Measurements from ENCODE around the gene HES2.
A peak's percentile ranks its signal among the peaks of the same experiment; 100 is the strongest.

HES2 gene

GRCh38 chr1:6426972-6427350 is 7.2 kb upstream of the HES2 start:
- Mint-ChIP-seq H3K36me3 (ENCODE audit: insufficient read depth) (no peaks in the 10 kb centered on the region), H3K27ac (ENCODE audit: low read depth) (no peak overlapping the region), H3K9me3 (no peaks in the 10 kb centered on the region), H3K4me1 (peaks cover 7% of the 10 kb centered on the region), H3K27me3 (peaks cover 70% of the 10 kb centered on the region), H3K4me3 (no peak overlapping the region)
- DNase-seq (ENCODE audit: low spot score in 2 of 2), result no peak
- ATAC-seq (replicated peaks; ENCODE audit: extremely low read depth, poor library complexity, severe bottlenecking), result no peak

DNA sequence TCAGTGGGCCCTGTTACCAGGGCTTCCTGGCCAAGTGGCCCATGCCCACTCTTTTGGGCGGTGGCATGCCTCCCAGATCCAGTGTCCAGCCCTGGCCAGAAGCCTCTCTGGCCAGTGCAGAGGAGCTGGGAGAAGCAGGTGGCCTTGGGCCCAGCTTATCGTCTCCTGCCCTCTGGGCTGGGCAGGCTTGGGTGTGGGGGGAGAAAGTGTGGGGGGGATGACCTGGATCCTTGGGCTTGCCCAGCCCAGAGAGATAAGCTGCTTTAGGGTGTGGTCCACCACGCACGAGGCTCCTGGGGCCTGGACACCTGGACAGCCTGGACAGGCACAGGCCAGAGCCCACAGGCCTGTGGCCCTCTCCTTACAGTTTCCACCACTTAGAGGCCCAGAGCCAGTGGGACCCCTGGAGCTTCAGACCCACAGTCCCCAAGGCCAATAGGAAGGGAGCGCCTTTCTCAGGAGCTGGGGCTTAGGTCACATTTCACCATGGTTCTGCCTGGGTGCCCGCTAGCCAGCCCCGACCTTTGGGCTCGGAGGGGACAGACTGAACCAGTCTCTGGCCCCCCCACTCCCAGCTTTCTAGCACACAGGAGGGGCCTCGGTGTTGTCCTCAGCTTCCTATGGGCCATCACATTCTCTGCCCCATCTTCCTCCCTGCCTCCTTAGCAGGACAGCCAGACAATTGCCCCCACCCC is 6.7 kb upstream of the HES2 start:
- Mint-ChIP-seq H3K4me1 (peaks cover 7% of the 10 kb centered on the region), H3K27me3 (peaks cover 75% of the 10 kb centered on the region), H3K9me3 (no peaks in the 10 kb centered on the region), H3K4me3 (no peak overlapping the region), H3K27ac (ENCODE audit: low read depth) (no peak overlapping the region), H3K36me3 (ENCODE audit: insufficient read depth) (no peaks in the 10 kb centered on the region)
- DNase-seq (ENCODE audit: low spot score in 2 of 2) (no peak), ATAC-seq (replicated peaks; ENCODE audit: extremely low read depth, poor library complexity, severe bottlenecking) (no peak)

DNA sequence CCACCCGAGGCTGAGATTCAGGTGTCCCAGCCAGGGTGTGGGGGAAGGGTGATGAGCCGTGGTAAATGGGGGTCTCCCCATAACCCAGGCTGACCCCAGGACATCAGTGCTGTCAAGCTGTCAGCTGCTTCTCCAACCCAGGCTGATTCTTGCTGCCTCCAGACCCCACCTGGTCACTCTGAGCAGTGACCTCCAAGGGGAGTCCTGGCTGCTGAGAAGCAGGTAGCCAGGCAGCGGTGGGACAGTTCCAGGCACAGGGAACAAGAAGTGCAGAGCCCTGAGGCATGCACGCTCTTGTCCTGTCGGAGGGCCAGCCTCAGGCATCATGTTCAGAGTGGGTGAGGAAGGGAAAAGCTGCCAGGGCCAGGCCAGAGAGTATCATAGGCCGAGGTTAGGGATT is 5.9 kb upstream of the HES2 start:
- Mint-ChIP-seq H3K36me3 (ENCODE audit: insufficient read depth) (peaks cover 1% of the 10 kb centered on the region), H3K27ac (ENCODE audit: low read depth) (no peak overlapping the region), H3K27me3 (peaks cover 79% of the 10 kb centered on the region), H3K9me3 (no peaks in the 10 kb centered on the region), H3K4me1 (peaks cover 7% of the 10 kb centered on the region), H3K4me3 (no peak overlapping the region)
- no peak for ATAC-seq (replicated peaks; ENCODE audit: extremely low read depth, poor library complexity, severe bottlenecking)
- no peak for DNase-seq (ENCODE audit: low spot score in 2 of 2)

DNA sequence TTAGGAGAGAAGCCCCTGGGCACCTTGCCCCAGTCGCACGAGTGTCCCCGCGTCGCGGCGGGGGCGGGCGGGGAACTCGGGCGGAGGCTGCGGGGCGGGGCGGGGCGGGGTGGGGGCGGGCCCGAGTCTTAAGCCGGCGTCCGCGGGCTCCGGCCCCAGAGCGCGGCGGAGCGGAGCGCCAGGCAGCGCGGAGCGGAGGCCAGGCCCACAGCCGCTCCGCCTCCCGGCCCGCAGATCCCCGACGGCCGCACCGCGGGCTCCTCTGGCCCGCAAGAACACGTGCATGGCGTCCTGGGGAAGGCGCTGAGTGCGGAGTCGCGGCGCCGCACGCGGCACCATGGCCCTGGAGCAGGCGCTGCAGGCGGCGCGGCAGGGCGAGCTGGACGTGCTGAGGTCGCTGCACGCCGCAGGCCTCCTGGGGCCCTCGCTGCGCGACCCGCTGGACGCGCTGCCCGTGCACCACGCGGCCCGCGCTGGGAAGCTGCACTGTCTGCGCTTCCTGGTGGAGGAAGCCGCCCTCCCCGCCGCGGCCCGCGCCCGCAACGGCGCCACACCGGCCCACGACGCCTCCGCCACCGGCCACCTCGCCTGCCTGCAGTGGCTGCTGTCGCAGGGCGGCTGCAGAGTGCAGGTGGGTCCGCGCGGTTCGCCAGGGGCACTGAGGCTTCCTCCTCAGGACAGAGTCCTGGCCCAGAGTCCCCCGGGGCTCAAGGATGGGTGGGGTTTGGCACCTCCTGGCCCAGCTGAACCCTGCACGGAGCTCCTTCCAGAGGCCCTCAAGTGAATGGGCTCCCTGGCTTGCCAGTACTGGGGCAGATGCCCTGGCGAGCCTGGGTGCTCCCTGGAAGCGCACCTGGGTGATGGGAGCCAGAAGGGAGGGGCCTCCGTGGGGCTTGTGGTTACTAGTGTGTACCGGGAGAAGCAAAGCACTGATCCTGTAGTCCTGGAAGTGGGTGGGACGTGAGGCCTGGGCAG is 5.2 kb upstream of the HES2 start, which contains the start of gene ESPN:
ESPN (plus strand) TSS at position 158 of the 975 bp plus-strand sequence; CDS start at position 338, 180 bp downstream.
- ATAC-seq (replicated peaks; ENCODE audit: extremely low read depth, poor library complexity, severe bottlenecking), result no peak
- DNase-seq (ENCODE audit: low spot score in 2 of 2), result no peak
- Mint-ChIP-seq H3K4me1 (peaks cover 7% of the 10 kb centered on the region), H3K27ac (ENCODE audit: low read depth) (no peak within 1 kb of the TSS), H3K9me3 (no peaks in the 10 kb centered on the region), H3K4me3 (peak within 1 kb of the TSS; percentile 63), H3K36me3 (ENCODE audit: insufficient read depth) (peaks cover 1% of the 10 kb centered on the region), H3K27me3 (peaks cover 79% of the 10 kb centered on the region)

DNA sequence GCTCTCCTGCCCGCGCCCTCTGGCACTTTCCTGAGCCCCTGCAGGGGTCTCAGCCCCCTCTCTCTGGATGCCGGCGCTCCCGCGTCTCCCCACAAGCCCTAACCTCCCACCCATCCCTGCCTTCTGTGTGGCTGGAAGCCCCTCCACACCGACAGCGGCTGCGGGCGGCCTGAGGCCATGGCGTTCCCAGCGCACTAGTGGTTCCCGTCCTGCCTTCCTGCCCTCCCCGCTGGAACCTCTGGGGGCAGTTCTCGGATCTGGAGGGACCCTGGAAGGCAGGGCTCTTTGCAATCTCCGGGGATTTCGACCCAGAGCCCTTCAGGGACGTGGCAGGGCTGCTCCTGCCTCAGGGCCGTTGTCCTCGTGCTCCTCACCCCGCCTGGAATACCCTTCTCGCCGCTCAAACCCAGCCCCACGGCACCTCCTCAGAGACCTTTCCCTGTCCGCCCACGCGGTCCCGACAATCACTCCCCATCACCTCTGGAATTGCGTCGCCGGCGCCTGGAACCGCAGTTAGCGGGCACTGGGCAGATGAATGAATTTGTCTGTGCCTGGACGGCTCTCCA is 4.4 kb upstream of the HES2 start:
- Mint-ChIP-seq H3K4me3 (peak overlapping the region; percentile 63), H3K27me3 (peaks cover 76% of the 10 kb centered on the region), H3K36me3 (ENCODE audit: insufficient read depth) (peaks cover 1% of the 10 kb centered on the region), H3K4me1 (peaks cover 7% of the 10 kb centered on the region), H3K27ac (ENCODE audit: low read depth) (no peak overlapping the region), H3K9me3 (no peaks in the 10 kb centered on the region)
- DNase-seq (ENCODE audit: low spot score in 2 of 2), result no peak
- ATAC-seq (replicated peaks; ENCODE audit: extremely low read depth, poor library complexity, severe bottlenecking), result no peak

- no peaks in the 10 kb centered on the region for H3K9me3 Mint-ChIP-seq
- peaks cover 74% of the 10 kb centered on the region for H3K27me3 Mint-ChIP-seq
- H3K4me1 Mint-ChIP-seq, result peaks cover 7% of the 10 kb centered on the region
- peaks cover 1% of the 10 kb centered on the region for H3K36me3 Mint-ChIP-seq (ENCODE audit: insufficient read depth)
- peak; percentile 67 for ATAC-seq (replicated peaks; ENCODE audit: extremely low read depth, poor library complexity, severe bottlenecking)
- peak overlapping the region; percentile 63 for H3K4me3 Mint-ChIP-seq
- no peak overlapping the region for H3K27ac Mint-ChIP-seq (ENCODE audit: low read depth)
- DNase-seq (ENCODE audit: low spot score in 2 of 2), result peak in 1 of 2 donors; percentile 51
Measured at GRCh38 chr1:6423321-6423999, 3.7 kb upstream of the HES2 start.

GRCh38 chr1:6421266-6421665 is 1.5 kb upstream of the HES2 start:
- Mint-ChIP-seq H3K36me3 (ENCODE audit: insufficient read depth) (peaks cover 1% of the 10 kb centered on the region), H3K27ac (ENCODE audit: low read depth) (no peak overlapping the region), H3K27me3 (peaks cover 73% of the 10 kb centered on the region), H3K4me3 (no peak overlapping the region), H3K4me1 (peaks cover 7% of the 10 kb centered on the region), H3K9me3 (no peaks in the 10 kb centered on the region)
- no peak for DNase-seq (ENCODE audit: low spot score in 2 of 2)
- ATAC-seq (replicated peaks; ENCODE audit: extremely low read depth, poor library complexity, severe bottlenecking), result no peak

GRCh38 chr1:6420454-6421042 is 829 bp upstream of the HES2 start:
- Mint-ChIP-seq H3K27ac (ENCODE audit: low read depth) (no peak overlapping the region), H3K27me3 (peaks cover 73% of the 10 kb centered on the region), H3K9me3 (no peaks in the 10 kb centered on the region), H3K4me3 (peak overlapping the region; percentile 52), H3K4me1 (peaks cover 7% of the 10 kb centered on the region), H3K36me3 (ENCODE audit: insufficient read depth) (peaks cover 1% of the 10 kb centered on the region)
- ATAC-seq (replicated peaks; ENCODE audit: extremely low read depth, poor library complexity, severe bottlenecking) (no peak), DNase-seq (ENCODE audit: low spot score in 2 of 2) (no peak)

DNA sequence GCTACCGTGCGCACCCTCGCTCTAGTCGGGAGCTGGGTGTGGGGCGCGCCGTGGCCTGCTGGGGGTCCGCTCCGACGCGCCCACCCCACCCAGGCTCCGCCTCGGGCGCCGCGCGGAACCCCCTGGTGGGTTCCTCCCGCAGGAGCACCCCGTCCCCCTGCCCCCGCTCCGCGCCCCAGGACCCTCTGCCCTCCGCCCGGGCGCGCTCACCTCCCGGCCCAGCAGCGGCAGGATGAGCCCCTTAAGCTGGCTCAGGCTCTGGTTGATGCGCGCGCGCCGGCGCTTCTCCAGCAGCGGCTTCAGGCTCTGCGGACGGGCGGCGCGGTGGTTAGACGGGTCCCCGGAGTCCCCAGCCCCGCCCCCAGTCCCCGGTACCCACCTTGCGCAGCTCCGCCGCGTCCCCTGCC is 319 bp downstream of the HES2 start:
- DNase-seq (ENCODE audit: low spot score in 2 of 2), result no peak
- Mint-ChIP-seq H3K27ac (ENCODE audit: low read depth) (no peak overlapping the region), H3K36me3 (ENCODE audit: insufficient read depth) (peaks cover 1% of the 10 kb centered on the region), H3K9me3 (no peaks in the 10 kb centered on the region), H3K4me1 (peaks cover 10% of the 10 kb centered on the region), H3K27me3 (peaks cover 81% of the 10 kb centered on the region), H3K4me3 (no peak overlapping the region)
- ATAC-seq (replicated peaks; ENCODE audit: extremely low read depth, poor library complexity, severe bottlenecking), result no peak

DNA sequence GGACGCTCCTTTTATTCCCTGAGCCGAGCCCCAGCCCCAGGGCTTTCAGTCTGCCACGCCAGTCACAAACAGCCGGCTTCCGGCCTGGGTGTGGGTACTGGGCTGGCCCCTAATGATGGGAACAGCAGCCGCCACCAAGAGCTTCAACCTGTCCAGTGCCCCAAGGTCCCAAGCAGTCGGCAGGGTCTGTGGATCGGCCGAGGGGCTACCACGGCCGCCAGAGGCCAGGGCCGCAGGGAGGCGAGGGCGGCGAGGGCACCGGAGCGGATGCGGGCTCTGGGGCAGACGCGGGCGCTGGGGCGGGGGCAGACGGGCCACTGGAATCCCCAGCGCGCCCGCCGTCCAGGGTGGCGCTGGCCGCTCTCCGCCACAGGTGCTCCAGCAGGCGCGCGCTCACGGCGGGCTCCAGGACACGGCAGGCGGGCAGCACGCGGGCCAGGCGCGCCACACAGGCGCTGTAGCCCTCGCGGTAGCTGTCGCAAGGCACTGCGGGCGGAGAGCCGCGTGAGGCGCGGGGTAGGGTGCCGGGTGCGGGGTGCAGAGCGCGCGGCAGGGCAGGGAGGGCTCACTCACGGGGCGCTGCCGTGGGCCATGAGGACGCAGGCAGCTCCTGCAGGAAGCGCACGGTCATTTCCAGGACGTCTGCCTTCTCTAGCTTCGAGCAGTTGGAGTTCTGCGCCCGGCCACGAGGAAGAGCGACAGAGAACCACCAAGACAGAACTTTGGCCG is 887 bp downstream of the HES2 start:
- Mint-ChIP-seq H3K27ac (ENCODE audit: low read depth) (no peak overlapping the region), H3K27me3 (peaks cover 81% of the 10 kb centered on the region), H3K4me1 (peaks cover 6% of the 10 kb centered on the region), H3K36me3 (ENCODE audit: insufficient read depth) (peaks cover 1% of the 10 kb centered on the region), H3K9me3 (no peaks in the 10 kb centered on the region), H3K4me3 (no peak overlapping the region)
- no peak for ATAC-seq (replicated peaks; ENCODE audit: extremely low read depth, poor library complexity, severe bottlenecking)
- no peak for DNase-seq (ENCODE audit: low spot score in 2 of 2)

- no peak for DNase-seq (ENCODE audit: low spot score in 2 of 2)
- ATAC-seq (replicated peaks; ENCODE audit: extremely low read depth, poor library complexity, severe bottlenecking), result no peak
- Mint-ChIP-seq H3K9me3 (no peaks in the 10 kb centered on the region), H3K4me3 (no peak overlapping the region), H3K36me3 (ENCODE audit: insufficient read depth) (peaks cover 1% of the 10 kb centered on the region), H3K27ac (ENCODE audit: low read depth) (no peak overlapping the region), H3K27me3 (peaks cover 81% of the 10 kb centered on the region), H3K4me1 (peaks cover 5% of the 10 kb centered on the region)
Measured at GRCh38 chr1:6417961-6418667, 1.6 kb downstream of the HES2 start.

Data from central memory CD8-positive, alpha-beta T cell (primary cell).